H1 (cell line): ENCODE measurements around the gene CNFN. TPM values are rescaled to one million over a fixed set of nuclear protein-coding genes. Genes with fewer than 3 reads are reported as not detected.

Source experiments
- CTCF ChIA-PET: fragments of 300-600 bp; sonication (Branson Sonifier 250); formaldehyde crosslinking; loops from one replicate; lab custom pipeline; 2021; ENCODE audit not compliant: partially characterized antibody; lab: Charles Lee
- POLR2A ChIA-PET: fragments of 300-600 bp; sonication (Branson Sonifier 250); formaldehyde crosslinking; loops from one replicate; lab custom pipeline; 2021; ENCODE audit warnings: inconsistent platforms; ENCODE audit not compliant: partially characterized antibody; lab: Charles Lee
- DNase-seq, 2 experiments: peaks; one replicate each; pipeline versions ENCODE4 v3.0.0 to v3.0.0-alpha.2; 2010 to 2022; ENCODE audit warnings: low spot score in 2 of 2, low read depth in 1 of 2, mixed read lengths in 1 of 2
- FAIRE-seq: peaks from 2 replicates; lab custom pipeline; 2011; peaks lifted over from hg19 to GRCh38; lab: Jason Lieb, UNC
- H2AFZ ChIP-seq: 2 replicates; pipeline ENCODE4 v1.8.1; 2012; ENCODE audit warnings: low read length, inconsistent platforms
- H2AK5ac ChIP-seq: 2 replicates; pipeline ENCODE4 v1.6.1; 2013; ENCODE audit warnings: low read depth, low read length
- H2BK120ac ChIP-seq: replicated peaks from 2 replicates; pipeline ENCODE3; 2013; ENCODE audit warnings: low read depth, low read length, inconsistent platforms
- H2BK12ac ChIP-seq: 2 replicates; pipeline ENCODE4 v1.6.1; 2013; ENCODE audit warnings: low read depth, low read length
- H2BK15ac ChIP-seq: 2 replicates; pipeline ENCODE4 v1.6.1; 2013; ENCODE audit warnings: low read length
- H2BK20ac ChIP-seq: 2 replicates; pipeline ENCODE4 v1.6.1; 2013; ENCODE audit warnings: low read length
- H2BK5ac ChIP-seq: 2 replicates; pipeline ENCODE4 v1.6.1; 2013; ENCODE audit warnings: low read depth, low read length
- H3K14ac ChIP-seq: 2 replicates; pipeline ENCODE4 v1.6.1; 2013; ENCODE audit warnings: inconsistent platforms; ENCODE audit not compliant: insufficient read length
- H3K18ac ChIP-seq: 2 replicates; pipeline ENCODE4 v1.6.1; 2013; ENCODE audit warnings: low read length; ENCODE audit errors: extremely low read depth
- H3K23ac ChIP-seq: 2 replicates; pipeline ENCODE4 v1.6.1; 2013; ENCODE audit warnings: inconsistent platforms; ENCODE audit not compliant: insufficient read length
- H3K23me2 ChIP-seq: 2 replicates; pipeline ENCODE4 v1.6.1; 2013; ENCODE audit warnings: low read depth, low read length
- H3K27ac ChIP-seq: 2 replicates; pipeline ENCODE4 v1.6.1; 2011; ENCODE audit warnings: low read depth, low read length, inconsistent platforms
- H3K27me3 ChIP-seq, 4 experiments: replicated peaks in 1 of 4; 1 replicate in 1 of 4; 2 replicates in 3 of 4; pipeline versions ENCODE4 v1.6.1 to v1.8.1; 2011 to 2013; ENCODE audit warnings: low read length in 3 of 4, mild to moderate bottlenecking in 3 of 4, inconsistent platforms in 2 of 4, mixed read lengths in 2 of 4, moderate library complexity in 1 of 4; ENCODE audit not compliant: control insufficient read depth in 3 of 4, insufficient read depth in 3 of 4; ENCODE audit errors: extremely low read depth in 1 of 4
- H3K36me3 ChIP-seq, 4 experiments: 2 replicates each; pipeline versions ENCODE4 v1.6.1 to v1.8.1; 2011 to 2013; ENCODE audit warnings: mild to moderate bottlenecking in 4 of 4, low read length in 3 of 4, moderate library complexity in 2 of 4, control low read depth in 1 of 4, inconsistent platforms in 1 of 4; ENCODE audit not compliant: insufficient read depth in 4 of 4, control insufficient read depth in 2 of 4
- H3K4ac ChIP-seq: replicated peaks from 2 replicates; pipeline ENCODE3; 2013; ENCODE audit warnings: low read length, low read depth, mixed read lengths, inconsistent platforms; ENCODE audit not compliant: insufficient read length
- H3K4me1 ChIP-seq, 4 experiments: replicated peaks in 1 of 4; 1 replicate in 1 of 4; 2 replicates in 3 of 4; pipeline versions ENCODE4 v1.6.1 to v1.8.1; 2011 to 2013; ENCODE audit warnings: low read length in 3 of 4, inconsistent platforms in 2 of 4, mixed read lengths in 1 of 4; ENCODE audit not compliant: insufficient read depth in 4 of 4, control insufficient read depth in 3 of 4
- H3K4me2 ChIP-seq, 2 experiments: 2 replicates each; pipeline versions ENCODE4 v1.6.1 to v1.8.1; 2011 to 2013; ENCODE audit warnings: low read depth in 2 of 2, low read length in 2 of 2, control low read depth in 1 of 2, inconsistent platforms in 1 of 2, mild to moderate bottlenecking in 1 of 2; ENCODE audit not compliant: insufficient read depth in 1 of 2
- H3K4me3 ChIP-seq, 4 experiments: fragments of 200-600, 300-600 bp in 1 of 4; sonication (generic), shearing (Covaris generic), sonication (Bioruptor Twin) in 1 of 4; 2 replicates each; pipeline versions ENCODE4 v1.5.1 to v1.8.1; 2011 to 2016; ENCODE audit warnings: low read length in 4 of 4, low read depth in 3 of 4, control low read depth in 2 of 4, inconsistent platforms in 2 of 4, mild to moderate bottlenecking in 2 of 4, mixed read lengths in 1 of 4, moderate library complexity in 1 of 4; ENCODE audit not compliant: insufficient read depth in 2 of 4; ENCODE audit errors: extremely low read depth in 1 of 4
- H3K56ac ChIP-seq: replicated peaks from 2 replicates; pipeline ENCODE3; 2013; ENCODE audit warnings: low read depth, mild to moderate bottlenecking, mixed read lengths, low read length, inconsistent platforms; ENCODE audit not compliant: insufficient read length
- H3K79me1 ChIP-seq: 2 replicates; pipeline ENCODE4 v1.6.1; 2013; ENCODE audit warnings: low read depth, low read length, control low read depth
- H3K79me2 ChIP-seq, 2 experiments: 2 replicates each; pipeline versions ENCODE4 v1.6.1 to v1.8.1; 2012 to 2013; ENCODE audit warnings: low read length in 2 of 2, mild to moderate bottlenecking in 2 of 2, inconsistent platforms in 1 of 2; ENCODE audit not compliant: insufficient read depth in 2 of 2, control insufficient read depth in 1 of 2
- H3K9ac ChIP-seq, 4 experiments: replicated peaks in 1 of 4; 1 replicate in 1 of 4; 2 replicates in 3 of 4; pipeline versions ENCODE4 v1.6.1 to v1.8.1; 2011 to 2013; ENCODE audit warnings: low read depth in 3 of 4, low read length in 3 of 4, control low read depth in 2 of 4, mild to moderate bottlenecking in 2 of 4, moderate library complexity in 2 of 4, inconsistent platforms in 1 of 4; ENCODE audit errors: extremely low read depth in 1 of 4
- H3K9me3 ChIP-seq, 2 experiments: 2 replicates each; pipeline versions ENCODE4 v1.6.1 to v1.8.1; 2012 to 2013; ENCODE audit warnings: mild to moderate bottlenecking in 2 of 2, moderate library complexity in 2 of 2, control low read depth in 1 of 2, inconsistent platforms in 1 of 2, low read depth in 1 of 2, low read length in 1 of 2, mixed read lengths in 1 of 2; ENCODE audit not compliant: insufficient read depth in 2 of 2
- H4K20me1 ChIP-seq, 2 experiments: replicated peaks in 1 of 2; 2 replicates each; pipeline versions ENCODE3 to v1.8.1; 2011 to 2013; ENCODE audit warnings: inconsistent platforms in 2 of 2, low read length in 2 of 2, mild to moderate bottlenecking in 1 of 2; ENCODE audit not compliant: insufficient read depth in 2 of 2, control insufficient read depth in 1 of 2
- H4K5ac ChIP-seq: 2 replicates; pipeline ENCODE4 v1.6.1; 2013; ENCODE audit warnings: low read length, low read depth, mixed read lengths, inconsistent platforms; ENCODE audit not compliant: insufficient read length
- H4K8ac ChIP-seq: 2 replicates; pipeline ENCODE4 v1.8.0; 2013; ENCODE audit warnings: mild to moderate bottlenecking, moderate library complexity, low read length, inconsistent platforms; ENCODE audit not compliant: insufficient read depth; ENCODE audit errors: extremely low read depth
- H4K91ac ChIP-seq: replicated peaks from 2 replicates; pipeline ENCODE3; 2013; ENCODE audit warnings: low read length, mixed read lengths, inconsistent platforms; ENCODE audit not compliant: insufficient read length
- BRCA1 ChIP-seq: IDR thresholded peaks from 2 replicates; pipeline ENCODE4 v1.6.1; 2012; ENCODE audit warnings: low read depth, low read length, improper control_type of control experiment
- CEBPB ChIP-seq: IDR thresholded peaks from 2 replicates; pipeline ENCODE4 v1.6.1; 2012; ENCODE audit warnings: low read depth, low read length
- EZH2 ChIP-seq: fragments of 200-600 bp; sonication (generic); IDR thresholded peaks from 2 replicates; pipeline ENCODE4 v1.7.1; 2012; ENCODE audit warnings: low read depth, mild to moderate bottlenecking, moderate library complexity, low read length, inconsistent platforms; ENCODE audit not compliant: severe bottlenecking
- HDAC2 ChIP-seq, 2 experiments: fragments of 300-600 bp in 1 of 2; sonication (generic) in 1 of 2; IDR thresholded peaks; 2 replicates each; pipeline ENCODE4 v1.6.1; 2011 to 2012; ENCODE audit warnings: low read depth in 2 of 2, low read length in 2 of 2, mild to moderate bottlenecking in 2 of 2, moderate library complexity in 2 of 2, borderline replicate concordance in 1 of 2, inconsistent platforms in 1 of 2
- JUN ChIP-seq: IDR thresholded peaks from 2 replicates; pipeline ENCODE4 v1.6.1; 2011; ENCODE audit warnings: low read depth, mild to moderate bottlenecking, improper control_type of control experiment, low read length
- MAFK ChIP-seq: IDR thresholded peaks from 2 replicates; pipeline ENCODE4 v1.6.1; 2012; ENCODE audit warnings: low read depth, mild to moderate bottlenecking, improper control_type of control experiment, low read length
- RBBP5 ChIP-seq: IDR thresholded peaks from 2 replicates; pipeline ENCODE4 v1.7.1; 2012; ENCODE audit warnings: low read depth, mild to moderate bottlenecking, inconsistent platforms, low read length, moderate library complexity, borderline replicate concordance
- TCF12 ChIP-seq: IDR thresholded peaks from 2 replicates; pipeline ENCODE4 v1.6.1; 2011; ENCODE audit warnings: low read depth, mild to moderate bottlenecking, low read length
- YY1 ChIP-seq: IDR thresholded peaks from 2 replicates; pipeline ENCODE4 v1.6.1; 2011; ENCODE audit warnings: low read depth, mild to moderate bottlenecking, low read length
- WGBS, 2 experiments: shearing (Covaris generic) in 1 of 2; methylation state at CpG; one replicate each; pipeline versions ENCODE4 v1.1.6 to v1.1.7; 2013 to 2015; ENCODE audit warnings: low lambda C conversion rate in 2 of 2, mixed read lengths in 2 of 2, inconsistent platforms in 1 of 2, low coverage in 1 of 2, missing lambda C conversion rate in 1 of 2; ENCODE audit not compliant: insufficient replicate concordance in 2 of 2, insufficient coverage in 1 of 2, insufficient read length in 1 of 2; ENCODE audit errors: extremely low coverage in 1 of 2, missing lambda C conversion rate in 1 of 2; 5-methylcytosine and 5-hydroxymethylcytosine counted together
- polyA plus RNA-seq, 7 experiments: library from polyadenylated mRNA; depleted of rRNA in 3 of 7; stranded (reverse) in 5 of 7; unstranded in 2 of 7; fragments of >200 nt in 5 of 7; fragments of 200-250 nt in 2 of 7; gene quantifications; 1 replicate in 5 of 7; 2 replicates in 1 of 7; 4 replicates in 1 of 7; pipeline versions ENCODE4 v1.2.1 to v1.2.3, GENCODE V29; 2011 to 2013; ENCODE audit warnings: missing spikeins in 2 of 7, mixed read lengths in 2 of 7
- total RNA-seq: library from RNA; stranded (reverse); fragmentation: NEBNext Ultra II Directional; extraction: Animal tissue kit (Norgen Biotek cat#: 25700); gene quantifications from 2 replicates; pipeline ENCODE4 v1.2.1, GENCODE V29; 2021
- TF ChIP-seq, protein P1 (sequence below): IDR thresholded peaks from 2 replicates; pipeline ENCODE4 v1.6.1; 2012; ENCODE audit warnings: low read length, inconsistent platforms

The CNFN gene
- total and polyA plus RNA-seq, 2 of the 8 experiments (the other 6 are each of a cell fraction or from before 2014, with no cell fraction given), result 8.9 to 31.5 TPM

DNA sequence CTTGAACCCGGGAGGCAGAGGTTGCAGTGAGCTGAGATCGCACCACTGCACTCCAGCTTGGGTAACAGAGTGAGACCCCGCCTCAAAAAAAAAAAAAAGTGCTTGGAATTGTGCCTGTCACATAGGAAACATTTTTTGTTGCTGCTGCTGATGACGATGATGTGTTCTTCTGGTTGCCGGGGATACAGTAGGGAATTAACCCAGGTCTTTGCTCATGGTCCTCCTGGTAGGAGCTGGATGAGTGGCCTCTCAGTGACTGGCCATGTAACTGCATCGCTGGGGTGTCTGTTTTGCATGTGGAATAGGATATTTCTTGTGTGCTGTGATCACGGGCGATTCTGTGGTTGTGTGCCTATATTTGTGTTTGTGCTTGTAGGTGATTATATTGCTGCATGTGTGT lies 4.7 kb upstream of the CNFN start:
- Histone ChIP-seq H3K23ac (no peak overlapping the region), H4K8ac (no peak overlapping the region), H4K5ac (no peak overlapping the region), H3K9ac (no peak overlapping the region), H3K56ac (no peak overlapping the region), H2BK5ac (no peak overlapping the region), H3K9me3 (no peaks in the 10 kb centered on the region), H2BK20ac (no peak overlapping the region), H2BK120ac (no peak overlapping the region), H2AFZ (no peak overlapping the region), H3K4me2 (no peak overlapping the region), H4K91ac (no peak overlapping the region), H2BK15ac (no peak overlapping the region), H3K4me3 (no peak overlapping the region), H3K23me2 (peaks cover 7% of the 10 kb centered on the region; the same call in 1 of the 2 replicates), H3K27ac (no peak overlapping the region), H3K79me2 (peaks cover 0 to 6% of the 10 kb centered on the region in 2 experiments; a peak in 1 of 4 replicates), H3K4me1 (peaks cover 0 to 14% (median 8%) of the 10 kb centered on the region in 4 experiments; a peak in 5 of 7 replicates), H2BK12ac (no peak overlapping the region), H3K27me3 (peaks cover 0 to 6% (median 4%) of the 10 kb centered on the region in 4 experiments; a peak in 3 of 7 replicates), H3K18ac (no peak overlapping the region), H2AK5ac (no peak overlapping the region), H3K14ac (no peak overlapping the region), H3K36me3 (no peaks in the 10 kb centered on the region), H4K20me1 (peaks cover 0 to 12% of the 10 kb centered on the region in 2 experiments), H3K79me1 (peaks cover 7% of the 10 kb centered on the region), H3K4ac (no peak overlapping the region)
- 89% methylated on average over 8 of the region's 8 CpGs; no CpG with 5 or more reads in 1 of the 2 experiments for WGBS, 2 experiments
- POLR2A ChIA-PET, result interaction anchor here (0.6 to 4.4 kb wide), 4 partner anchors 8 to 29 kb away, joined by 3 to 23 read pairs (median 10); no protein-coding TSS in a partner anchor
- CTCF ChIA-PET, result interaction anchor here (1.4 to 3.1 kb wide), 3 partner anchors 8 to 55 kb away, joined by 3 to 15 read pairs (median 8); no protein-coding TSS in a partner anchor
- FAIRE-seq (no peak), DNase-seq (no peak)
- TF ChIP-seq, protein P1, sequence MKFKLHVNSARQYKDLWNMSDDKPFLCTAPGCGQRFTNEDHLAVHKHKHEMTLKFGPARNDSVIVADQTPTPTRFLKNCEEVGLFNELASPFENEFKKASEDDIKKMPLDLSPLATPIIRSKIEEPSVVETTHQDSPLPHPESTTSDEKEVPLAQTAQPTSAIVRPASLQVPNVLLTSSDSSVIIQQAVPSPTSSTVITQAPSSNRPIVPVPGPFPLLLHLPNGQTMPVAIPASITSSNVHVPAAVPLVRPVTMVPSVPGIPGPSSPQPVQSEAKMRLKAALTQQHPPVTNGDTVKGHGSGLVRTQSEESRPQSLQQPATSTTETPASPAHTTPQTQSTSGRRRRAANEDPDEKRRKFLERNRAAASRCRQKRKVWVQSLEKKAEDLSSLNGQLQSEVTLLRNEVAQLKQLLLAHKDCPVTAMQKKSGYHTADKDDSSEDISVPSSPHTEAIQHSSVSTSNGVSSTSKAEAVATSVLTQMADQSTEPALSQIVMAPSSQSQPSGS, result no peak
- no peak for TF ChIP-seq MAFK
- TF ChIP-seq RBBP5, result no peak
- TF ChIP-seq TCF12, result no peak
- no peak for TF ChIP-seq JUN
- TF ChIP-seq BRCA1, result no peak
- TF ChIP-seq HDAC2 (IDR thresholded peaks at IDR 0.05; ENCODE audit: borderline replicate concordance in 1 of 2, low read depth in 2 of 2, low read length in 2 of 2), result no peak
- no peak for TF ChIP-seq YY1
- TF ChIP-seq CEBPB, result no peak
- no peak for TF ChIP-seq EZH2
